Activated B cell treated with CpG ODN at 0.5 μM for 24 hours (primary cell): Measurements from ENCODE around the gene PURA. TPM values are rescaled to one million over a fixed set of nuclear protein-coding genes. Genes with fewer than 3 reads are reported as not detected.
A peak's percentile ranks its signal among the peaks of the same experiment; 100 is the strongest.

Source experiments
- ATAC-seq: fragments of 200-7000 bp; cut with Tn5 transposase; one replicate; pipeline ENCODE4 v1.10.0; 2021; ENCODE audit warnings: low read depth, mild to moderate bottlenecking, moderate library complexity
- CTCF ChIA-PET: fragments of 350-600 bp; sonication (Branson Sonifier 250); formaldehyde crosslinking; loops from one replicate; lab custom pipeline; 2021; ENCODE audit warnings: antibody characterized with exemption; lab: Charles Lee
- POLR2A ChIA-PET: fragments of 350-600 bp; sonication (Branson Sonifier 250); formaldehyde crosslinking; loops from one replicate; lab custom pipeline; 2021; ENCODE audit warnings: antibody characterized with exemption; lab: Charles Lee
- DNase-seq: peaks from one replicate; pipeline ENCODE4 v3.0.0; 2022
- H3K27ac Mint-ChIP-seq: one replicate; pipeline ENCODE4 v1.8.0; 2020; ENCODE audit warnings: mixed read lengths
- H3K27me3 Mint-ChIP-seq: one replicate; pipeline ENCODE4 v1.8.0; 2021; ENCODE audit warnings: mixed read lengths
- H3K36me3 Mint-ChIP-seq: one replicate; pipeline ENCODE4 v1.8.0; 2021; ENCODE audit warnings: low read depth, mixed read lengths
- H3K4me1 Mint-ChIP-seq: one replicate; pipeline ENCODE4 v1.8.0; 2021; ENCODE audit warnings: mixed read lengths
- H3K4me3 Mint-ChIP-seq: one replicate; pipeline ENCODE4 v1.8.0; 2020; ENCODE audit warnings: mild to moderate bottlenecking, mixed read lengths
- H3K9me3 Mint-ChIP-seq: one replicate; pipeline ENCODE4 v1.8.0; 2020; ENCODE audit warnings: mixed read lengths
- CTCF ChIP-seq: fragments of 200-600 bp; IDR thresholded peaks from one replicate; pipeline ENCODE4 v1.8.0; 2022; ENCODE audit warnings: antibody characterized with exemption, mild to moderate bottlenecking
- intact Hi-C: fragments of 100-400 bp; cut with micrococcal nuclease; formaldehyde crosslinking; loops from one replicate; pipeline ENCODE4 v1.15.1; 2024
- total RNA-seq: library from RNA; stranded (reverse); gene quantifications from 2 replicates; pipeline ENCODE4 v1.2.3, GENCODE V29; 2022

The PURA gene
- total RNA-seq, 1 donor from 2014 or later, result 14.9 TPM

GRCh38 chr5:140104100-140104499 is 9.8 kb upstream of the PURA start:
- ATAC-seq, result no peak

GRCh38 chr5:140106101-140106500 is 7.8 kb upstream of the PURA start:
- Mint-ChIP-seq H3K27ac (no peak overlapping the region), H3K9me3 (no peaks in the 10 kb centered on the region), H3K36me3 (peaks cover 7% of the 10 kb centered on the region), H3K27me3 (peaks cover 16% of the 10 kb centered on the region), H3K4me1 (peaks cover 32% of the 10 kb centered on the region), H3K4me3 (peak overlapping the region; percentile 98)
- CTCF ChIA-PET, result interaction anchor here (1.2 to 2.4 kb wide), 2 partner anchors 34 to 38 kb away, joined by 3 to 13 read pairs; no protein-coding TSS in a partner anchor
- ATAC-seq, result no peak
- no peak for DNase-seq
- intact Hi-C loops, result loop anchor here (2.0 to 10.0 kb wide), 4 partner anchors 69 to 1531 kb away; partner anchors contain the start of genes CYSTM1 and HSPA9
- POLR2A ChIA-PET, result interaction anchor here (0.9 to 2.4 kb wide), 3 partner anchors 16 to 43 kb away, joined by 4 to 16 read pairs (median 10); no protein-coding TSS in a partner anchor
- TF ChIP-seq CTCF, result no peak

More at GRCh38 chr5:140104100-140104499, 9.8 kb upstream of the PURA start:
- H3K4me3 Mint-ChIP-seq, result no peak overlapping the region
- CTCF ChIA-PET, result interaction anchor here (1.4 kb wide), 1 partner anchor 9 kb away, joined by 3 read pairs; the partner anchor contains the start of gene PURA
- H3K36me3 Mint-ChIP-seq, result peaks cover 7% of the 10 kb centered on the region
- no peak overlapping the region for H3K27ac Mint-ChIP-seq
- peaks cover 22% of the 10 kb centered on the region for H3K4me1 Mint-ChIP-seq
- intact Hi-C loops, result loop anchor here (10.0 kb wide), 1 partner anchor 1529 kb away; the partner anchor contains the start of gene HSPA9
- no peak for DNase-seq
- peaks cover 3% of the 10 kb centered on the region for H3K9me3 Mint-ChIP-seq
- H3K27me3 Mint-ChIP-seq, result peaks cover 21% of the 10 kb centered on the region
- no peak for TF ChIP-seq CTCF
- POLR2A ChIA-PET, result no interaction called here

GRCh38 chr5:140106805-140107311 is 7.1 kb upstream of the PURA start:
- intact Hi-C loops, result loop anchor here (1.0 to 10.0 kb wide), 8 partner anchors 8 to 1532 kb away; partner anchors contain the start of genes ANKHD1, CYSTM1 and HSPA9
- no peak for DNase-seq
- CTCF ChIA-PET, result interaction anchor here (0.8 to 2.4 kb wide), 5 partner anchors 11 to 39 kb away, joined by 3 to 13 read pairs (median 3); no protein-coding TSS in a partner anchor
- Mint-ChIP-seq H3K4me1 (peaks cover 38% of the 10 kb centered on the region), H3K9me3 (no peaks in the 10 kb centered on the region), H3K27ac (peak overlapping the region; percentile 97), H3K36me3 (peaks cover 7% of the 10 kb centered on the region), H3K4me3 (peak overlapping the region; percentile 98), H3K27me3 (peaks cover 16% of the 10 kb centered on the region)
- POLR2A ChIA-PET, result interaction anchor here (0.7 to 2.4 kb wide), 13 partner anchors 10 to 532 kb away, joined by 3 to 16 read pairs (median 4); partner anchors contain the start of genes ANKHD1, CYSTM1 and TMCO6
- no peak for TF ChIP-seq CTCF
- ATAC-seq, result no peak

GRCh38 chr5:140107312-140108092 is 6.4 kb upstream of the PURA start:
- peak overlapping the region; percentile 98 for H3K4me3 Mint-ChIP-seq
- H3K4me1 Mint-ChIP-seq, result peaks cover 44% of the 10 kb centered on the region
- ATAC-seq (peak; percentile 89), DNase-seq (peak; percentile 92)
- peaks cover 15% of the 10 kb centered on the region for H3K27me3 Mint-ChIP-seq
- ChIA-PET POLR2A (interaction anchor here (0.6 to 2.4 kb wide), 19 partner anchors 9 to 1643 kb away, joined by 3 to 16 read pairs (median 3); partner anchors contain the start of genes ANKHD1, CYSTM1, EGR1 and TMCO6), CTCF (interaction anchor here (0.8 to 2.4 kb wide), 6 partner anchors 11 to 39 kb away, joined by 3 to 13 read pairs (median 4); no protein-coding TSS in a partner anchor)
- H3K27ac Mint-ChIP-seq, result peak overlapping the region; percentile 97
- no peaks in the 10 kb centered on the region for H3K9me3 Mint-ChIP-seq
- peaks cover 7% of the 10 kb centered on the region for H3K36me3 Mint-ChIP-seq
- intact Hi-C loops, result loop anchor here (1.0 to 10.0 kb wide), 8 partner anchors 8 to 1533 kb away; partner anchors contain the start of genes ANKHD1, CYSTM1 and HSPA9
- TF ChIP-seq CTCF, result no peak
